HG03159 (cell line): Measurements from ENCODE around the gene LYPD5.
"Not testable (repeated sequence)": the region's sequence is repeated elsewhere in the genome, so short reads cannot be mapped to it uniquely, and the experiment has no call there.

ENCODE experiments used
- ATAC-seq: cut with Tn5 transposase; IDR thresholded peaks from one replicate; pipeline ENCODE4 v1.9.1; 2021; ENCODE audit warnings: mild to moderate bottlenecking, moderate library complexity; ENCODE audit not compliant: unreplicated experiment

Gene LYPD5

DNA sequence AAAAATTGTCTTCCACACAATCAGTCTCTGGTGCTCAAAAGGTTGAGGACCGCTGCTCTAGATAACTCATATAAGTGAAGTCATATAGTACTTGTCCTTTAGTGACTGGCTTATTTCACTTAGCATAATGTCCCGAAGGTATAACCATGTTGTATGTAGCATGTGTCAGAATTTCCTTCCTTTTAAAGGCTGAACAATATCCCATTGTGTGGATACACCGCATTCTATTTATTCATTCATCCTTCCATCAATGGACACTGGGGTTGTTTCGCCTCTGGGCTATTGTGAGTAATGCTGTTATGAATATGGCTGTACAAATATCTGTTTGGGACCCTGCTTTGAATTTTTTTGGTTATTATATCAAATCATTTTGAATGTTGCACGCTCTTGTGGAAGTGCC, 4.6 kb upstream of the LYPD5 start:
- ATAC-seq = no peak

DNA sequence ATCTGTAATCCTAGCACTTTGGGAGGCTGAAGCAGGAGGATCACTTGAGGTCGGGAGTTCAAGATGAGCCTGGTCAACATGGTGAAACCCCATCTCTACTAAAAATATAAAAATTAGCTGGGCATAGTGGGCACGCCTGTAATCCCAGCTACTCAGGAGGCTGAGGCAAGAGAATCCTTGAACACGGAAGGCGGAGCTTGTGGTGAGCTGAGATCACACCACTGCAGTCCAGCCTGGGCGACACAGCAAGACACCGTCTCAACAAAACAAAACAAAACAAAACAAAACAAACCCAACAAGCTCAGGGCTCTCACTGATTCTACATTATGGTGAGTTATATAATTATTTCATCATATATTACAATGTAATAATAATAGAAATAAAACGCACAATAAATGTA, 4.2 kb upstream of the LYPD5 start:
- ATAC-seq = not testable (repeated sequence)

- no peak for ATAC-seq
These were observed 2.2 kb upstream of the LYPD5 start for GRCh38 chr19:43804432-43804831.

DNA sequence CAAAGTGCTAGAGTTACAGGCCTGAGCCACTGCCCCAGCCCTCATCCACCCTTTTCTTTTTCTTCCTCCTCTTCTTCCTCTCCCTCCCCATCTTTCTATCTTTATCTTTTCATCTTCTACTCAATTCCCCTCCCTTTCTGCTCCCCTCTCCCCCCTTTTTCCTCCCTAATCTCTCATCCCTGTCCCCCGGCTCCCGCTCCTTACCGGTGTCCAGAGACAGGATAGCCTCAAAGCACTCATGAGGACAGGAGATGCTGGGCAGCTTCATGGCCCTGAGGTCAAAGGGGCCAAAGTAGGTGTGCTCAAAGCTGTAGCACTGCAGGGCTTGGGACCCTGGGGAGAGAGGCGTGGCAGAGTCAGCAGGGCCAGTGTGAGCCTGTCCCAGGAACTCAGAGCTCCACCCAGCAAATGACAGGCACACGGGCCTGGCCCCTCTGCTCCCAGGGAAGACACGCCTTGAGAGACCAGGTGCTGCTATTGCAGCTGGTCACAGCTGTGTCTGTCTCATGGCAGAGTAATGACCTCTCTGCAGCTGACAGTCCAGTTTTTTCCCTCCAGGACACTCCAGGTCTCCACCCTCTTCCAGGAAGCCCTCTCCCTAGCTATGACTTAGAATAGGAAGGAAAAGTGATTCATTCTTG, 2.6 kb downstream of the LYPD5 start:
- ATAC-seq = no peak

GRCh38 chr19:43798546-43799409, 3.5 kb downstream of the LYPD5 start:
- ATAC-seq = no peak

- no peak for ATAC-seq
These were observed 4.2 kb downstream of the LYPD5 start for GRCh38 chr19:43798026-43798545.

- no peak for ATAC-seq
These were observed 4.7 kb downstream of the LYPD5 start for GRCh38 chr19:43797556-43797955.

- no peak for ATAC-seq
These were observed 5.1 kb downstream of the LYPD5 start for GRCh38 chr19:43797118-43797517.

DNA sequence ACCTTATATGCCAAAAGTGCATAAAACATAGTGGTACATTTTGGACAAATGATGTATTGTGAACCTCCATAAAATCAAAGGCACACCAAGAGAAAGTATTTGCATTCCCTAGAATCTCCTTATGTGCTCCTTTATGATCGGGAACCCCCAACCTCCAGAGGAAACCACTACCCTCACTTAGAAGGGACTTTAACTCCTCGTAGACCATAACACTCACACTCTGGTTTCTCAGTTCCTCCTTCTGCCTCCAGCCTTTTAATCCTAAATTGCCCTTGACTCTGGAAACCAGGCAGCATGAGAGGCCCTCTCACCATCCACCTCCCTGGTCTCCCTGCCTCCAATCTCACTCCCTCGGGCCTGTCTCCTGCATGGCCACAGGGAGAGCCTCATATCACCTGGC, 11.7 kb downstream of the LYPD5 start:
- ATAC-seq = no peak

- ATAC-seq = no peak
These were observed 13.2 kb downstream of the LYPD5 start for GRCh38 chr19:43789029-43789428.

DNA sequence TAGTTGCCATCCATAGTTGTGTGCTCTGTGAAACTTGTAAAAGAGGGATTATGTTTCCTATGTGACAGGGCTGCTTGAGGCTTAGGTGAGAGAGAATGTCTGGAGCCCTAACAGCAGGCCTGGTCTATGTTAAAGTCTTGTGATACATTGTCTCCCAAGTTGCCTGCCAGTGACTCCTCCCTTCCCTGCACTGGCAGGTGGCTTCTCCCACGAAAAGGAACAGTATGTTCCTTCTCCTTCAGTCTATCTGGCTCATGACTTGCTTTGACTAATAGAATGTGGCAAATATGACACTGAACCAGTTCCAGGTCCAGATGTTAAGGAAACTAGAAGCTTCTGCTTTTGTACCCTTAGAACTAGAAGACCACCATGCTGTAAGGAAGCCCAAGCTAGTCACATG, 15.6 kb downstream of the LYPD5 start:
- no peak for ATAC-seq

DNA sequence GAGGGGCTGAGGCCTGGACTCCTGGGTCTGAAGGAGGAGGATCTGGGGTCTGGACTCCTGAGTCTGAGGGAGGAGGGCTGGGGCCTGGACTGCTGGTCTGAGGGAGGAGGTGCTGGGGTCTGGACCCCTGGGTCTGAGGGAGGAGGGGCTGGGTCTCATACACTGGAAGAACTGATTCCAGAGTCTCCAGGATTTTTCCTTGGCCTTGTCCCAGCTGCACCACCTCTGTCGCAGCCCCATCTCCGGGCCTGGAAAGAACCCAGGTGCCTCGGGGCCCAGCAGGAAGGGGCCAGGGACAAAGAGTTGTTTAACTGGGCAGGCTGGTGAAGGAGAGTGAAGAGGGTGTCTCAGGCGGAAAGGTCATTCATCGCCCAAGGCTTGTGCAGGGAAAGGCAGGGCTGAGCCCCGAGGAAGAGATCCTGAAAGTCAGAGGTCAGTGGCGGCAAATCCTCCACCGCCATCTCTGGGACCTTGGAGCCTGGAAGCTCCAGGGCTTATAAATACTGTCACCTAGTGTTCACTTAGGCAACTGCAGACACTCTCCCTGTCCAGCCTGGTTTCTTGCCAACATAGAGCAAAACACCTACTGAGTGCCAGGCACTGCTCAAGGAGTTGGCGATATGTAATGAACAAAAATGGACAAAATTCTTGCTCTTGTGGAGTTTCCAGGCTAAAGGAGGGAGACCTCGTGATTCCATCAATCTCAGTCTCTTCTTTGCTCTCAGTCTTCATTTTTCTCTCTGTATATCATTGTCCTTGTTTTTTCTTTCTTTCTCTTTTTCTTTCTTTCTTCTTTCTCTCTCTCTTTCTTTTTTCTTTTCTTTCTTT, 17.1 kb downstream of the LYPD5 start:
- ATAC-seq = no peak

GRCh38 chr19:43784241-43784980, 17.8 kb downstream of the LYPD5 start:
- ATAC-seq = no peak

GRCh38 chr19:43783636-43784035, 18.6 kb downstream of the LYPD5 start:
- no peak for ATAC-seq

DNA sequence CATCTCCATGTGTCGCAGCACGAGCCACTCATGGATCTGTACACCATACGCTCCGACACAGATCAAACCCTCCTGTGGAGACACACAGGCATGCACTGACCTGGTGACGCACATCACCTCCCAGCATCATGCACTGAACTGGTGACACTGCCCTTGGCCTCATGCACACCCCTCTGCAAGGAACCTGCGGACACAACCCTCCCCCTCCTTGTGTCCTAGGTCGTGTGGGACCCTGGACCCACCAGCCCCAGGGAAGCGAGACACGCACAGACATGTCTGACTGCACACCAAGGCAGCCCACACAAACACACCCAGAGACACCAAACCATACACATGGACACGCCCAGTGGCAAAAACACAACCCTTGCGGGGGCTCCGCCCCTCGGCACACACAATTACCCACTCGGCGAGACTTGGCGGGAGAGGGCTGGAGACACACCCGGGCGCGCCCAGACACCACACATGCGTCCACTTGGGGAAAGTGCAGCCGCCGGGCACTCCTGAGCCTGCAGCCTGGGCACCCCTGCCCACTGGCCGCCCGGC, 19.5 kb downstream of the LYPD5 start:
- ATAC-seq = no peak

GRCh38 chr19:43782311-43782660, 20.0 kb downstream of the LYPD5 start:
- no peak for ATAC-seq

DNA sequence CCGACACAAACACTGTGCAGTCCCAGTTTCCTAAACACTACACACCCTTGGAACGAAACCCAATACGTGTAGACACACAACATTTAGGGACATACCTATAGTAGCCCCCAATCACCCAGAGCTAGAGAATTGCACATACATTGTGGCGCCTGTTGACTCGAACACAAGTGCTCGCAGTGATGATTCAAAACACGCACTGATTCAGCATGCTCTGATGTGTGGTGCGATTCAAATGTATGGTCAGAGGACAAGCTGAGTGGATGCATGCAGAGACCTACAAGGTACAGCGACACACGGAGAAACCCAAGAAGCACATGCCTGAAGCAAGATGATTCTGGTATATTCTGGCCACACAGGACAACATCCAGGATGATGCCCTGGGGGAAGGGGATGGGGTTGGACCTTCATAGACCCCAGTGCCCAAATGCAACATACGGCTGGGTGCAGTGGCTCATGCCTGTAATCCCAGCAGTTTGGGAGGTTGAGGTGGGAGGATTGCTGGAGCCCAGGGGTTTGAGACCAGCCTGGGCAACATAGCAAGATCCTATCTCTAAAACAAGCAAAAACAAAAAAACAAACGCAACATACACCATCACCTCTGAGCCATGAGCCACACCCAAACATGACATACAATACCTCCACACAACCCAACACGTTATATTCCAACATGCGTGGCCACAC, 20.5 kb downstream of the LYPD5 start:
- ATAC-seq = no peak

DNA sequence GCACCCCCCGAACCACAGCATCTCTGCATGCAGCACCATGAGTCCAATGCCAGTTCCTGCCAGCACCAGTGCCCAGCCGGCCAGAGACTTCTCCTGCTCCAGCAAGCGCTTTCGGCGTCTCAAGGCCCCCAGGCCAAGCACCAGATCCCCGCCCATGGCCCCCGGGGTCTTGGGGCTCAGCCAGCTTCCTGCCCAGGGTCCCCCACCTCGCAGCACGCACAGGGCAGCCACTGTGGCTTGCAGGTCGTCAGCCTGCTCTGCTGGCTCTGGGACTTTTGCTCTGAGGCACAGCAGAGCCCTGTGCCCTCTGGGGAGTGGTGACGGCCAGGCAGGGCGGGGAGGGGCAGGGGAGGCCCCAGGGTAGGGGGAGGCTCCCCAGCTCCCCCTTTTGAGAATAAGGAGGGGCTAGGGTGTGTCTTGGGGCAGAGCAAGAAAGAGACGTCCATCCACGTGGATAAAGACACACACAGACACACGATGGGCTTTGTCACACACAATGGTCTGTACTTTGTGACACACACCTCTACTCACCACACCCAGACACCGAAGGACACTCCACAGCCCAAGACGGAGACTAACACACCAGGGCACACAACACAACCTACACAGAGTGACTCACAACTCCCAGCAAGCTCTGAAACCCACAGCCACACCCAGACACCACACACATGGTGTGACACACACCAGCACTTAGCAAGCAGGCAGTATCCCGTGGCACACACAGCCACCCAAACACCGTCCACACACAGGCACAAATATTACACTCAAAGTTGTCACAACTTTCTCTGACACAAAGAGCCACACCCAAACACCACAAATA, 21.3 kb downstream of the LYPD5 start, which contains the start of gene KCNN4:
TSS of gene KCNN4 (minus strand) at position 268 of the 820 bp plus-strand sequence. CDS start at position 156, 112 bp downstream.
- peak; percentile 43 for ATAC-seq

DNA sequence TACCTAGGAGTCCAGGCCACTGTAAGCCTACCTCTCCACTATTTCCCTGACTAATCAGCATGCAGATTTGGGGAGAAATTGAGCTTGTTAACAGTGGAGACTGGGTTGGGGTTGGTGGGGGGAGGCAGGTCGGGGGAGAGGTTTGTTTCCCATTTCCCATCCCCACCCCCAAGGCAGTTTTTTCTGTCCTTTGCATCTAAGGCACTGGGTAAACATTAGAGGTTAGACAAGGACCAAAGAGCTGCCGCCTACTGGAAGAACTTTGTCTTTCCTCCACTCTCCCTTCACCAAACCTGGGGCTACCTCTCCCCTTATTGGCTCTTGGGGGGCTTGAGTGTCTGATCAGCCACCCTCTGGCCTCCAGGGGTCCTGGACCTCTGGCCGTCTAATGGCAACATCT, 22.4 kb downstream of the LYPD5 start:
- ATAC-seq = no peak
